ENCODE results near the gene PDZK1IP1. TPM values are rescaled to one million over a fixed set of nuclear protein-coding genes. Genes with fewer than 3 reads are reported as not detected.

PDZK1IP1 gene
- total and polyA plus RNA-seq, 2 of the 13 experiments (the other 11 are each of a cell fraction or from before 2014, with no cell fraction given), result 0.24 to 1.6 TPM

DNA sequence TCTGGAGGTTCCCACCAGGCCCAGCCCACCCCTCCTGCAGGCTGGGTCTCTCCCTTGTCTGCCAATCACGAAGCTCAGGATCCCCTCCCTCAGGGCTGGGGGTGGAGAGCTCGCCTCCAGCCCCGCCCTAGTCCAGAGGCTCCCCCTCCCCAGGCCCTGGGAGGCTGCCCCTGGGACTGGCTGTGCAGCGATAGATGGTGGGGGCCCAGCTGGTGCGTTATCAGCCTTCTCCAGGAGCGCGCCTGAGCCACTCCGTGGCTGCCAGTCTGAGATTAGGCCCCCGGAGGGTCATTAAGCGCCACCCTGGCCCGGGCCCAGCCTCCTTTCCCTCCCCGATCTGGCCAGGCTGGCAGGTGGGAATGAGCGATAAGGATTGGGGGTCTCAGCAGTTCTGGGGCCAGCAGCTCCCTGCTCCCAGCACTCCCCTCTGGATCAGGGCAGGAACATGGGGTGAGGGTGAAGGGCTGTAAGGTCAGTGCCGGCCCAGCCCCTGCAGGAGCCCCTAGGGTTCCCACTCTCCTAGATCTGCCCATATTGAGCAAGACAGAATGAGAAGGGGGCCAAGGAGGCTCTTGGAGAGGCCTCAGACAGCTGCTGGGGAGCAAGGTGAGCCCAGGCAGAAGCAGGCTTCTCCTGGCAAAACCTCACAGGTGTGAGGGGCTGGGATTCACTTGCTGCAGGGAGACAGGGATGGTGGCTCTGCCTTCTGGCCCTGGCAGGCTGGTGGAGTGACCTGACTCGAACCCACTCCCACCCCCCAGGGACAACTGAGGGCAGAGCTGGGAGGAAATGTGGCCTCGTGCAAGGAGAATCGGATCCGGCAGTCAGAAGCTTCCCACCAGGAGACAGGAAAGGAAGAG lies 8.5 kb downstream of the PDZK1IP1 start:
- ATAC-seq (0 out of 3 replicates have a peak, but pooled peaks have one; percentile 4), FAIRE-seq (no peak), DNase-seq (ENCODE audit: low spot score) (no peak)
- CTCF ChIA-PET (ENCODE audit: low intra/inter-chr PET ratio, low total read pairs), result no interaction called here
- POLR2A ChIA-PET, result interaction anchor here (0.9 to 7.5 kb wide), 2 partner anchors 9 to 82 kb away, joined by 4 to 168 read pairs; partner anchors contain the start of gene PDZK1IP1
- H3K4me3 ChIP-seq (replicated peaks in 1 of 3; ENCODE audit: insufficient read depth in 1 of 3, low read depth in 2 of 3, low read length in 3 of 3), result peak overlapping the region in 2 of 3 experiments; percentile 4 to 37; a peak in 2 of 6 replicates
- peak overlapping the region; percentile 45 for H3K9ac ChIP-seq (ENCODE audit: insufficient read depth, low read depth, low read length)
- H3K27ac ChIP-seq (ENCODE audit: extremely low read length, insufficient read depth, low read length), result no peak overlapping the region
- H3K4me2 ChIP-seq (ENCODE audit: low read depth, low read length), result peak overlapping the region; percentile 99
- H4K20me1 ChIP-seq (ENCODE audit: insufficient read depth, low read length), result no peaks in the 10 kb centered on the region
- no peaks in the 10 kb centered on the region; a peak in 1 of 5 replicates for H3K27me3 ChIP-seq (ENCODE audit: control insufficient read depth in 1 of 2, insufficient read depth in 2 of 2, low read length in 2 of 2)
- no peaks in the 10 kb centered on the region for H3K9me3 ChIP-seq (ENCODE audit: low read length)
- no peak for TF ChIP-seq ZNF3 (CRISPR knock-in tag; IDR thresholded peaks at IDR 0.05)
- TF ChIP-seq BORCS8-MEF2B (CRISPR knock-in tag; IDR thresholded peaks at IDR 0.05), result no peak
- TF ChIP-seq, protein P1, sequence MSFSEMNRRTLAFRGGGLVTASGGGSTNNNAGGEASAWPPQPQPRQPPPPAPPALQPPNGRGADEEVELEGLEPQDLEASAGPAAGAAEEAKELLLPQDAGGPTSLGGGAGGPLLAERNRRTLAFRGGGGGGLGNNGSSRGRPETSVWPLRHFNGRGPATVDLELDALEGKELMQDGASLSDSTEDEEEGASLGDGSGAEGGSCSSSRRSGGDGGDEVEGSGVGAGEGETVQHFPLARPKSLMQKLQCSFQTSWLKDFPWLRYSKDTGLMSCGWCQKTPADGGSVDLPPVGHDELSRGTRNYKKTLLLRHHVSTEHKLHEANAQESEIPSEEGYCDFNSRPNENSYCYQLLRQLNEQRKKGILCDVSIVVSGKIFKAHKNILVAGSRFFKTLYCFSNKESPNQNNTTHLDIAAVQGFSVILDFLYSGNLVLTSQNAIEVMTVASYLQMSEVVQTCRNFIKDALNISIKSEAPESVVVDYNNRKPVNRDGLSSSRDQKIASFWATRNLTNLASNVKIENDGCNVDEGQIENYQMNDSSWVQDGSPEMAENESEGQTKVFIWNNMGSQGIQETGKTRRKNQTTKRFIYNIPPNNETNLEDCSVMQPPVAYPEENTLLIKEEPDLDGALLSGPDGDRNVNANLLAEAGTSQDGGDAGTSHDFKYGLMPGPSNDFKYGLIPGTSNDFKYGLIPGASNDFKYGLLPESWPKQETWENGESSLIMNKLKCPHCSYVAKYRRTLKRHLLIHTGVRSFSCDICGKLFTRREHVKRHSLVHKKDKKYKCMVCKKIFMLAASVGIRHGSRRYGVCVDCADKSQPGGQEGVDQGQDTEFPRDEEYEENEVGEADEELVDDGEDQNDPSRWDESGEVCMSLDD (CRISPR knock-in tag; IDR thresholded peaks at IDR 0.05; ENCODE audit: borderline replicate concordance), result no peak
- TF ChIP-seq, protein P2, sequence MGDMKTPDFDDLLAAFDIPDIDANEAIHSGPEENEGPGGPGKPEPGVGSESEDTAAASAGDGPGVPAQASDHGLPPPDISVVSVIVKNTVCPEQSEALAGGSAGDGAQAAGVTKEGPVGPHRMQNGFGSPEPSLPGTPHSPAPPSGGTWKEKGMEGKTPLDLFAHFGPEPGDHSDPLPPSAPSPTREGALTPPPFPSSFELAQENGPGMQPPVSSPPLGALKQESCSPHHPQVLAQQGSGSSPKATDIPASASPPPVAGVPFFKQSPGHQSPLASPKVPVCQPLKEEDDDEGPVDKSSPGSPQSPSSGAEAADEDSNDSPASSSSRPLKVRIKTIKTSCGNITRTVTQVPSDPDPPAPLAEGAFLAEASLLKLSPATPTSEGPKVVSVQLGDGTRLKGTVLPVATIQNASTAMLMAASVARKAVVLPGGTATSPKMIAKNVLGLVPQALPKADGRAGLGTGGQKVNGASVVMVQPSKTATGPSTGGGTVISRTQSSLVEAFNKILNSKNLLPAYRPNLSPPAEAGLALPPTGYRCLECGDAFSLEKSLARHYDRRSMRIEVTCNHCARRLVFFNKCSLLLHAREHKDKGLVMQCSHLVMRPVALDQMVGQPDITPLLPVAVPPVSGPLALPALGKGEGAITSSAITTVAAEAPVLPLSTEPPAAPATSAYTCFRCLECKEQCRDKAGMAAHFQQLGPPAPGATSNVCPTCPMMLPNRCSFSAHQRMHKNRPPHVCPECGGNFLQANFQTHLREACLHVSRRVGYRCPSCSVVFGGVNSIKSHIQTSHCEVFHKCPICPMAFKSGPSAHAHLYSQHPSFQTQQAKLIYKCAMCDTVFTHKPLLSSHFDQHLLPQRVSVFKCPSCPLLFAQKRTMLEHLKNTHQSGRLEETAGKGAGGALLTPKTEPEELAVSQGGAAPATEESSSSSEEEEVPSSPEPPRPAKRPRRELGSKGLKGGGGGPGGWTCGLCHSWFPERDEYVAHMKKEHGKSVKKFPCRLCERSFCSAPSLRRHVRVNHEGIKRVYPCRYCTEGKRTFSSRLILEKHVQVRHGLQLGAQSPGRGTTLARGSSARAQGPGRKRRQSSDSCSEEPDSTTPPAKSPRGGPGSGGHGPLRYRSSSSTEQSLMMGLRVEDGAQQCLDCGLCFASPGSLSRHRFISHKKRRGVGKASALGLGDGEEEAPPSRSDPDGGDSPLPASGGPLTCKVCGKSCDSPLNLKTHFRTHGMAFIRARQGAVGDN (CRISPR knock-in tag; IDR thresholded peaks at IDR 0.05), result peak; percentile 31
- no peak for TF ChIP-seq ZNF766 (CRISPR knock-in tag; IDR thresholded peaks at IDR 0.05; ENCODE audit: borderline replicate concordance)
- no peaks in the 10 kb centered on the region for H3K79me2 ChIP-seq (ENCODE audit: insufficient read depth, low read length)
- intact Hi-C loops (cut with micrococcal nuclease; ENCODE audit: unreplicated experiment) (no loop called here), in situ Hi-C loops (cut with HindIII; ENCODE audit: extremely low pct_ligation_motif_present, low pct_unique_long_range_greater_than_20kb) (loop anchor here (25.0 kb wide), 1 partner anchor 531 kb away; no protein-coding TSS in a partner anchor)
- H2AFZ ChIP-seq (ENCODE audit: low read length), result no peak overlapping the region
- WGBS (ENCODE audit: low lambda C conversion rate), result 44% methylated on average over 7 of the region's 18 CpGs
- BruUV-seq (replicated peaks), result no TSS peak
- H3K4me1 ChIP-seq (ENCODE audit: insufficient read depth, low read length), result peaks cover 78% of the 10 kb centered on the region
- no peaks in the 10 kb centered on the region for H3K36me3 ChIP-seq (replicated peaks in 1 of 2; ENCODE audit: control insufficient read depth in 1 of 2, insufficient read depth in 2 of 2, low read length in 2 of 2)

Data from HepG2 (cell line).